Left ventricle myocardium superior (tissue), 1 donor: ENCODE data around the gene SLC39A3. TPM values are rescaled to one million over a fixed set of nuclear protein-coding genes. Genes with fewer than 3 reads are reported as not detected.
"Not testable (repeated sequence)": the region's sequence is repeated elsewhere in the genome, so short reads cannot be mapped to it uniquely, and the experiment has no call there.

Experiments used
- ATAC-seq: fragments of 200-7000 bp; cut with Tn5 transposase; one replicate; pipeline ENCODE4 v1.9.1; 2020; ENCODE audit warnings: mild to moderate bottlenecking, moderate library complexity
- DNase-seq: peaks from one replicate; pipeline ENCODE4 v3.0.0-alpha.2; 2020
- intact Hi-C: fragments of 100-400 bp; cut with micrococcal nuclease; formaldehyde crosslinking; loops from one replicate; pipeline ENCODE4 v1.11.0; 2022
- total RNA-seq: library from RNA; stranded (reverse); fragmentation: NEBNext Ultra II Directional; extraction: Animal tissue kit (Norgen Biotek cat#: 25700); gene quantifications from one replicate; pipeline ENCODE4 v1.2.1, GENCODE V29; 2021
- donor health status: DM: no; HTN: yes; CAD: no; lungs with severe emphysema.

The SLC39A3 gene
- total RNA-seq, 1 donor from 2014 or later, result 26.6 TPM

DNA sequence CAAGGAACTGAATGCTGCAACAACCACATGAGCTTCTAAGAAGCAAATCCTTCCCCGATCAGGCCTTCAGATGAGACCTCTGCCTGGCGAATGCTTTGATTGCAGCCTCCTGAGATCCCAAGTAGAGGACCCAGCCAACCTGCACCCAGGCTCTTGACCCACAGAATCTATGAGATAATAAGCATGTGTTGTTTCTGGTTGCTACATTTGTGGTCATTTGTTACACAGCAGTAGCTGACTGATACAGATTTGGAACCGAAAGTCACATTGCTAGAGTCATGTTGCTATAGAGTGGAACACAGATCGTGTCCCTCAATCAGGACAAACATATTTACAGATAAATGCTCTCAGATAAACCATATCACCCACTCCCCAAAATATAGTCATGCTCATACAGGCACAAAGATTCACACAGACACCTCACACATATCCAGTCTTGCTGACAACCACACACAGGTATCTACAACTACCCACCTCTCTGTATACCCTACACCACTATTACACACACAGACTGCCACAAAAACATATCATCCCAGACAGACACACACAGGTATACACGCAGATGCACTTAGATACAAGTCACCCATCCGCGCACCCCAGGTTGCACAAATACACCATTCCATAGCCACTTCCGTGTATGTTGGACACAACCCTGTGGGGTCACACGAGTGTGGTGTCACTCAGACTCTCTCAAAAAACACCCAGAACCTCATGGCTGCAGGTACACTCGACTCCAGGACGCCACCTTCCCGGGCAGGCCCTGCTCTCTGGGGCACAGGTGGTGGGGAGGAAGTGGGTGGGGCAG, 24.1 kb downstream of the SLC39A3 start:
- ATAC-seq, result no peak
- intact Hi-C loops, result no loop called here
- no peak for DNase-seq

DNA sequence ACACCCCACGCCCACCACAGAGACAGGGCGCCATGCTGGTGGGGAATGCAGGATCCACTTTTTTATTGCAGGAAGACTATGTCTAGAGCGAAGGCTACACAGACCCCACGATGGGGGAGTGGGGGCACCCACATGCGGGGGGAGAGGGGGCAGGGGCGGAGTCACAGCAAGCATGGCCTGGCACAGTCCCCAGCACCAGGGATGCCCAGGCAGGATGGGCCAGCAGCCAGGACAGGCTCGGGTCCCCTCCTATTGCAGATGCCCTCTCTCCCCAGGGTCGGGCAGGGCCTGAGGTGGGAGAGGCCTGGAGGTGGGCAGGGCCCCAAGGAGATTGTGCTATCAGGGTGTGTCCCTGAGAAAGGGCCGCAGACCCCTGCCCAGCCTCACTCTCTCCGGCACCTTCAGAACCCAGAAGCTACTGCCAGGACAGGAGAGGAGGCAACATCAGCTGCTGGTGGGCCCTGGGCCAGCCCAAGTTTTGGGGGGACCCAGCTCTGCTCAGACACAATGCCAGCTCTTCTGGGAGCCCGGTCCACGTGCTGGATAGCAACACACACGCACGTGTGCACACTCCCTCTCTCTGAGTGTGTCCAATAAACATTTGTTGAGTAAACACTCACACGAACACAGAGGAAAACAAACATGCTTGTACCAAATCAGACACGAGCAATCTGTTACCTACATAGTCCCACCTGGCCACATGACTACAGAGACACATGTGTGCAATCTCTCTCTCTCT, 25.1 kb downstream of the SLC39A3 start:
- peak; percentile 7 for ATAC-seq
- DNase-seq, result peak; percentile 24
- intact Hi-C loops, result no loop called here

DNA sequence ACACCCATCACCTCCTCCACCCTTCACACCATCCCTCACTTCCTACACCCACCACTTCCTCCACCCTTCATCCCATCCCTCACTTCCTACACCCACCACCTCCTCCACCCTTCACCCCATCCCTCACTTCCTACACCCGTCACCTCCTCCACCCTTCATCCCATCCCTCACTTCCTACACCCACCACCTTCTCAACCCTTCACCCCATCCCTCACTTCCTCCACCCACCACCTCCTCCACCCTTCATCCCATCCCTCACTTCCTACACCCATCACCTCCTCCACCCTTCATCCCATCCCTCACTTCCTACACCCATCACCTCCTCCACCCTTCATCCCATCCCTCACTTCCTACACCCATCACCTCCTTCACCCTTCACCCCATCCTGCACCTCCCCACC, 25.7 kb downstream of the SLC39A3 start:
- ATAC-seq, intact Hi-C loops, DNase-seq: not testable (repeated sequence)

DNA sequence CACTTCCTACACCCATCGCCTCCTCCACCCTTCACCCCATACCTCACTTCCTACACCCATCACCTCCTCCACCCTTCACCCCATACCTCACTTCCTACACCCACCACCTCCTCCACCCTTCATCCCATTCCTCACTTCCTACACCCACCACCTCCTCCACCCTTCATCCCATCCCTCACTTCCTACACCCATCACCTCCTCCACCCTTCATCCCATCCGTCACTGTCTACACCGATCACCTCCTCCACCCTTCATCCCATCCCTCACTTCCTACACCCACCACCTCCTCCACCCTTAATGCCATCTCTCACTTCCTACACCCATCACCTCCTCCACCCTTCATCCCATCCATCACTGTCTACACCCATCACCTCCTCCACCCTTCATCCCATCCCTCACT, 26.6 kb downstream of the SLC39A3 start:
- ATAC-seq, intact Hi-C loops, DNase-seq: not testable (repeated sequence)

DNA sequence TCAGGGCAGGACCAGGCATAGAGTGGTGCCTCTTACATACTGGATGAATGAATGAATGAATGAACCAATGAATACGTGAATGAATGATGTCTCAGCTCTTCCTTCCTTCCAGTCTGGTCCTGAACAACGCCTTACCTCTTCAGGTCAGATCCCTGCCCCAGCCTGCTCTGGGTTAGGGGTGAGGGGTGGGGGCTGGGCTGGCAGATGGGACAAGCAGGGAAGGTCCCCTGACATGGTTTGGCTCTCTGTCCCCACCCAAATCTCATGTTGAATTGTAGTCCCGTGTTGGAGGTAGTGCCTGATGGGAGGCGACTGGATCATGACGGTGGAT, 28.0 kb downstream of the SLC39A3 start:
- ATAC-seq, result no peak
- intact Hi-C loops, result no loop called here
- DNase-seq, result no peak

DNA sequence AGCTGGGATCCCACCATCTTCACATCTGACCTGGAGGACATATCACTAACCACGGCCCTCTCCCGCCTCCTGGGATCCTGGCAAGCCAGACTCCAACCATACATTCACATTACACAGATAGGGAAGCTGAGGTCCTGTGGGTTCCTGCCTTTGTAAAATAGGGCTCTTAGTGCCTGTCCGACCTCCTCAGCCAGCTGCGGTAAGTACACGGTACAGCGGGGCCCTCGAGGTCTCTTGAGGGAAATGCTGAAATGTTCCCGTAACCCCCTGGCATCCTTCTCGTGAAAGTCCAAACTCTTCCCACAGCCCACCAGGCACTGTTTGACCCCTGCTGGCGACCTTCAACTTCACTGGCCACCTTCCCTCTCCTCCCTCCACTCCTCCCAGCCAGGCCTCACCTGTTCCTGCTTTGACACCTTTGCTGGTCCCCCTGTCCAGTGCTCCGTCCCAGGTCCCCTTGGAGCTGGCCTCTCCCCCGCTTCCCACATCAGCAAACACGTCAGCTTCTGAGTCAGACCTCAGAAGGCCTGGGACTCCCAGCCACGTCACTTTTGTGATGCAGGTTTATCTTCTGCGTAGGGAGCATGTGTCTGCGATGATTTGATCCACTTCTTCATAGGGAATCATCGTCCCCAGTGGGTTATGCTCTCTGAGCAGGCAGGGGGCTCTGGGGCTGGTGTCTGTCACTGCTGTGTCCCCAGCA, 28.5 kb downstream of the SLC39A3 start:
- intact Hi-C loops, result no loop called here
- ATAC-seq (no peak), DNase-seq (no peak)

DNA sequence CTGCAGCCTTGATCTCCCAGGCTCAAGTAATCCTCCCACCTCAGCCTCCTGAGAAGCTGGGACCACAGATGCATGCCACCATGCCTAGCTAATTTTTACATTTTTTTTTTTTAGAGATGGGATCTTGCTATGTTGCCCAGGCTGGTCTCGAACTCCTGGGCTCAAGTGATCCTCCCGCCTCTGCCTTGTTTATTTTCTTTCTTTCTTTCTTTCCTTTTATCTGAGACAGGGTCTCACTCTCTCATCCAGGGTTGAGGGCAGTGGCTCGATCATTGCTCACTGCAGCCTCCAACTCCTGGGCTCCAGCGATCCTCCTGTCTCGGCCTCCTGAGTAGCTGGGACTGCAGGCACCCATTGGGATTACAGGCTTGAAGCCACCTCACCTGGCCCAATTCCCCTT, 33.6 kb downstream of the SLC39A3 start:
- ATAC-seq (no peak), DNase-seq (no peak)
- intact Hi-C loops, result no loop called here

DNA sequence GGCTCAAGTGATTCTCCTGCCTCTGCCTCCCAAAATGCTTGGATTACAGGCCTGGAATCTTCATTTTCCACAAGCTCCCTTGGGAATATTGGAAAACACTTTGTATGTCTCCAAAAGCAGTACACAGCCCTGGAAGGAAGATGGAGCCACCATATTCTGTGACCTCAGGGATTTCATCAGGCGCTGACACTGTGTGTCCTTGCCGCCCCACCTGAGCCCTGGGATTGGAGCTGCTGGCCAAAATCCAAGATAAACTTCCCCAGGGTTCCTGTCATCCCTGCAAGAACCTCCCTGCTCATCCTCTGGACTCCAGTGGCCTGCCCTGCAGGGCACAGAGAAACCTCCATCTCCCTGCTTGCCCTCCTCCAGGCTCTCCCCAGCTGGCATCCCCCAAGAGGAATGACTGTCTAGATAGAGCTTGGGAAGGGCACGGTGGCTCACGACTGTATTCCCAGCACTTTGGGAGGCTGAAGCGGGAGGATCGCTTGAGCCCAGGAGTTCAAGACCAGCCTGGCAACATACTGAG, 36.1 kb downstream of the SLC39A3 start:
- DNase-seq, result no peak
- intact Hi-C loops, result no loop called here
- ATAC-seq, result no peak

DNA sequence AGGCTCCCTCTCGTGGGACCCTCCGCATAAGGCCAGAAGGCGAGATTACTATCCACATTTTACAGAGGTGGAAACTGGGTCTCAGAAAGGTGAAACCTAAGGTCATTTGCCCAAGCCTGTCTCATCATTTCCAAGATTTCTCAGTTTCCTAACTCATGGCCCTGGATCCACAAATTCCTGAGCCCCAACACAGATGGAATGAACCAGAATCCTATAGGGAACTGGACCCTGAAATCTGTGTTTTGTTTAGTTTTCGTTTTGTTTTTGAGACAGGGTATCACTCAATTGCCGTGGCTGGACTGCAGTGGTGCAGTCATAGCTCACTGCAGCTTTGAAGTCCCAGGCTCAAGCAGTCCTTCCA, 36.8 kb downstream of the SLC39A3 start:
- DNase-seq (no peak), ATAC-seq (no peak)
- intact Hi-C loops, result no loop called here

DNA sequence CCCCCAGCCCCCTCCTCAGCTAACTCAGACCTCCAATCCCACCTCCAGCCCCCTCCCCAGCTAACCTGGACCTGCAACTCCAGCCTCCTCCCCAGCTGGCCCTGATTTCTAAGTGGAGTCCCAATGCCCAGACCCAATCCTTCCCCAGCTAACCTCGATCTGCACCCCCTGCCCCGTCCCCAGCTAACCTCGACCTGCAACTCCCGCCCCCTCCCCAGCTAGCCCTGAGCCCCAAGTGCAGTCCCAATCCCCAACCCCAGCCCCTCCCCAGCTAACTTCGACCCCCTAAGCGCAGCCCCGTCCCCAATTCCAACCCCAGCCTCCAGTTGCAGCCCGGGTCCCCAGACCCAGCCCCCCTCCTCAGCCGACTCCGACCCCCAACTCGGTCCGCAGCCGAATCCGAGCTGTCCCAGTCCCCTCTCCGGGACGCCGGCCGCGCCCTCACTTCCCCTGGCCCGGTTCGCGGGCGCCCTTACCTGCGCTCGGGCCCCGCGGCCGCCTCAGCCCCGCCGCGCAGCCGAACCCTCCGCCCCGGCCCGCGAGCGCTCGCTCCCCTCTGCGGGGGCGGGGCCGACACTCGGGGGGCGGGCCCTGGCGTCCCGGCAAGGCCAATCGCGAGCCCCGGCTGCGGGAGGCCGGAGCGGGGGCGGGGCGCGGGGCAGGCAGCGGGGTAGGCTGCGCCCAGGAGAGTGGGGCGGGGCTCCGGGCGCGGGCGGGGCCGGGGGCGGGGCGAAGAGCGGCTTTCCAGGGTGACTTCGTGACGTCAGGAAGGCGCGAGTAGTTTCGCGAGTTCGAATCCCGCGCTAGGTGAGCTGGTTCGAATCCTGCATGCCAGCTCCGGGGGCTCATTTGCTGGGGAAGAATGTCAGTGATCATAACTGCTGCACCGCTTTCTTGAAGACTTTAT, 37.4 kb downstream of the SLC39A3 start, which contains the start of gene GNG7:
Gene GNG7 (minus strand): TSS at position 525 of the 907 bp plus-strand sequence. CDS start 182,006 bp downstream, outside the sequence.
- ATAC-seq (peak; percentile 100), DNase-seq (peak; percentile 97)
- intact Hi-C loops, result no loop called here

DNA sequence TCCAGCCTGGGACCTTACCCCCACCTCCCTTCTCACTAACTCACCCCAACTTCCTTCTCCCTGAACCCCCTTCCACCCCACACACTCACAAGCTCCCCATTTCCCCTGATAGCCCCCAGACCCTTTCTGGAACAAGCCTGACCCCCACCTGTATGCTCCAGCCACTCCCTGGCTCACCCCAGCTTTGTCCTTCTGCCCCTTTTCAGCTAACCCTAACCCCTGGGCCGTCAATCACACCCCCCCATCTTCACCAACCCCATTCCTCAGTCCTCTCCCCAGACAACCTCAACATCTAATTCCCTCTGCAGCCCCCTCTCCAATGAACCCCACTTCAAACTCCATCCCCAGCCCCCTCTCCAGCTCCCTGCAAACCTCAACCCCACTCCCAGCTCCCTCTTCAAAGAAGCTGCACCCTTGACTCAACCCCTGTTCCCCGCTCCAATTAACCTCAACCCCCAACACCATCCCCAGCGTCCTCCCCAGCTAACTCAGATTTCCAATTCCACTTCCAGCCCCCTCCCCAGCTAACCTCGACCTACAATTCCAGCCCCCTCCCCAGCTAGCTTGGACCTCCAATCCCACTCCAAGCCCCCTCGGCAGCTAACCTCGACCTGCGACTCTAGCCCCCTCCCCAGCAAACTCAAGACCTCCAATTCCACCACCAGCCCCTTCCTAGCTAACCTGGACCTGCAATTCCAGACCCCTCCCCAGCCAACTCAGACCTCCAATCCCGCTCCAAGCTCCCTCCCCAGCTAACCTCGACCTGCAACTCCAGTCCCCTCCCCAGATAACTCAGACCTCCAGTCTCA, 38.3 kb downstream of the SLC39A3 start:
- ATAC-seq, result no peak
- DNase-seq, result no peak
- intact Hi-C loops, result no loop called here

DNA sequence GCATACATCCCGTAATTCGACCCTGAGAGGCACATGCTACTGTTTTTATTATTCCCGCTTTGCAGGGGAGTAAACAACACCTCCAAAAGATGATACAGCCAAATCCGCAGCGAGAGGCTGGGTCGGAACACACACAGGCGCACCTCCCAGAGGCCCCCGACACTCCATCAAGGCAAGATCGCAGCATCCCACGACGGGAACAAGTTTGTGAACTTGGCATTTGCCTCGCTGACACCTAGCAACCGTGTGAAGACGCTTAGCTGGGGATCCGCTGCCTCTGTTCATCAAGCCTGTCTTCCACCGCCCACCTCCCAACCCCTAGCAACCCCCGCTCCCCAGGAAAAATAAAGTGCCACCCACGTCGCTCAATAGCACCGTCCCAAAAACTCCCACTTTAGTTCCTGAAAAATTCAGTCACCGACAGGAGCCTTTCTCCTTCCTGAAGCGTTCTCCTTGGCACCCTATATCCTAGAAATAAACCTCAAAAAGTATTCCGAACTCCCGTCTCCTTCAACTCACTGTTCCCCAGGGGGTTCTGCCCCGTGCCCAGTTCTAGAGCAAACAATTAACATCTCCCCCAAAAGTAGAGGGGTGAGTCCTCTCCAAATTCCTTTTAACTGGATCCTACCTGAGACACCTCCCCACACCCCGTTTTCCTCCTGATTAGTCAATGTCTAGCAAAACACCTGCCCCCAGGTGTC, 39.0 kb downstream of the SLC39A3 start:
- intact Hi-C loops, result no loop called here
- ATAC-seq (no peak), DNase-seq (no peak)

DNA sequence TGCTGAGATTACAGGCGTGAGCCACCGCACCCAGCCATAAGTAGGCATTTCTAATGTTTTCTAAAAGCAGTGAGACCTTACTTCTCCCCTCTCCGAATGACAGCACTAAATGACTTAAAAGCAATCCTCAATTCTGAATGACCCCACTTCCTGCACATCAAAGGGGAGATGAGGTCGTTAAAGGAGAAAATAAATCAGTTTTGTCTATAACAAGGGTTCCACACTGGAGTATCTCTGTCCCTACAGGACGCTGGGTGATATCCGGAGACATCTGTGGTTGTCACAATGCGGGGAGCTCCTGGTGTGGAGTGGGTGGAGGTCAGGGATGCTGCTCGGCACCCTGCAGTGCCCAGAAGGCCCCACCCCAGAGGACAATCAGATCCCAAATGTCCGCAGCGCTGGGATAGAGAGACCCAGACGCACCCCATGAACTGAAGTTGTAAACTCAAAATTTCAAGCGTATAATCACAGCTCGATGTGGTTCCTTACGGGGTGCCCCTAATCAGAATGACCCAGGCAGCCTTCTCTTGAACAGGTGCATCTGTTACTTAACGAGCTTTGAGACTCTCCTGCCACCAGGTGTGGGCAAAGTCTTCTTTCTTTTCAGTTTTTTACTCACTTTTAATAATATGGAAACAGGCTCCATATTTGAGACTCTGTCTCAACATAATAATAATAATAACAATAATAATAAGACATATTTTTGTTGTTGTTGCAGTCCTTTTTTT, 40.2 kb downstream of the SLC39A3 start:
- DNase-seq (no peak), ATAC-seq (no peak)
- intact Hi-C loops, result no loop called here

DNA sequence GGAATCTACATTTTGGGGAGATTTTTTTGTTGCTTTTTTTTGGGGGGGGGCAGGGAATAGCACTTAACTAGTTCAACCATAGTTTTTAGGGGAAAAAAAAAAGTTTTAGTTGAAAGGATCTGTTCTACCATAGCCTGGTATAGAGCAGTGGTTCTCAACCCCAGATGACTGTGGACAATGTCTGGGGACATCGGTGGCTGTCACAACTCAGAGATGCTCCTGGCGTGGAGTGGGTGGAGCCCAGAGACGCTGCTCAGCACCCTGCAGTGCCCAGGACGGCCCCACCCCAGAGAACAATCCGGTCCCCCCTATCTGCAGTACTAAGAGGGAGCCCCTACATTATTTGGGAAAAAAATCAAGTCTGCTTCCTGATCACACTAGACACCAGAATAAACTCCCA, 45.6 kb downstream of the SLC39A3 start:
- DNase-seq, result peak; percentile 12
- intact Hi-C loops, result no loop called here
- peak; percentile 33 for ATAC-seq

DNA sequence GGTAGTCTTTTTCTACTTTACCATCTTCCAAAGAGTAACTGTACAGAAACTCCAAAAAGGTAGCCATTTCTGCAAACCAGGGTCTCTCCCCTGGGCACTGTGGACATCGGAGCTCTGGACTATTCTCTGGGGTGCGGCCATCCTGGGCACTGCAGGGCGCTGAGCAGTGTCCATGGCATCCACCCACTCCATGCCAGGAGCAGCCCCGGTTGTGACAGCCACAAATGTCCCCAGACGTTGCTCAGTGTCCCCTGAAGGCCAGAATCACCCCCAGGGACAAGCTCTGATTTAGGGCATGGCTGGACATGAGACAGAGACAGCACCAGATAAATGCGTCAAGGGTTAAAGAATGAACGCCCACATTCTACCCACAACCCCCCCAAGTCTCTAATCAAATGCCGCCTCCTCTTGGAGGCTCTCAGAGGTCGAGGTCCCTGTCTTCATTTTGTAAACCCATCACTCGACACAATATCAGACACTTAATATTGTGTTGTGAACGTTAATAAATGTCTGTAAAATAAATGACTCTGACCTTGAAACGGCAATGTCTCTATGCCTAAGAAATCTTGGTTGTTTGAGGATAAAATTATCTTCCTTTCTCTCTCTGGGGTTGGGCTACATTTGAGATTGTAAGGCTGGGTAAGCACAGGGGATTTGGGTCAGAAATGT, 46.2 kb downstream of the SLC39A3 start:
- DNase-seq, result peak; percentile 26
- peak; percentile 24 for ATAC-seq
- intact Hi-C loops, result no loop called here

DNA sequence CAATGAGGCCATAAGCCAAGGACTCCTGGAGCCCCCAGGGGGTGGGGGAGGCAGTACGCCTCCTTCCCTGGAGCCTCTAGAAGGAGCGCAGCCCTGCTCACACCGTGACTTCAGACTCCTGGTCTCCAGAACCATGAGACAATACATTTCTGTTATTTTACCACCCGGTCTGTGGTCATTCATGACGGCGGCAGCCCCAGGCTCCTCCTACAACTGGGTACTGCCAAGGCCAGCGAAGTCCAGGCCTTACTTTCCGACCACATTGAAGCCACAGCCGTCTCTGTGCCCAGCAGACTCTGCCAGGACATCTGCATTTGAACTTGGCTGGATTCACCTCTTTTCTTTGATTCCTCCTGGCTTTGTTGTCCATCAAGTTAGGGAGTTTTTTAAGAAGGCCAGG, 47.9 kb downstream of the SLC39A3 start:
- DNase-seq (peak; percentile 20), ATAC-seq (no peak)
- intact Hi-C loops, result no loop called here
